Large intestine (tissue), 3 donors: ENCODE measurements around the gene SNX18. TPM values are rescaled to one million over a fixed set of nuclear protein-coding genes. Genes with fewer than 3 reads are reported as not detected.
A peak's percentile ranks its signal among the peaks of the same experiment; 100 is the strongest.

Experiments
- DNase-seq, 2 donors: peaks; one replicate each; pipeline versions ENCODE4 v3.0.0 to v3.0.0-alpha.2; 2013
- H3K27ac ChIP-seq: one replicate; pipeline ENCODE4 v1.5.1; 2013; ENCODE audit warnings: low read length
- H3K27me3 ChIP-seq: 2 replicates; pipeline ENCODE4 v1.6.1; 2013; ENCODE audit warnings: low read length; ENCODE audit not compliant: control insufficient read depth, insufficient read depth
- H3K36me3 ChIP-seq: 2 replicates; pipeline ENCODE4 v1.6.1; 2013; ENCODE audit warnings: low read length; ENCODE audit not compliant: control insufficient read depth, insufficient read depth
- H3K4me1 ChIP-seq: one replicate; pipeline ENCODE4 v1.6.1; 2013; ENCODE audit warnings: low read length; ENCODE audit not compliant: control insufficient read depth, insufficient read depth
- H3K4me3 ChIP-seq: one replicate; pipeline ENCODE4 v1.5.1; 2013; ENCODE audit warnings: low read length
- H3K9me3 ChIP-seq: one replicate; pipeline ENCODE4 v1.6.1; 2013; ENCODE audit warnings: mild to moderate bottlenecking, low read depth, low read length, moderate library complexity; ENCODE audit not compliant: control insufficient read depth
- WGBS: methylation state at CpG from one replicate; pipeline ENCODE4 v1.1.5; 2013; ENCODE audit warnings: low lambda C conversion rate; ENCODE audit not compliant: insufficient coverage; 5-methylcytosine and 5-hydroxymethylcytosine counted together
- polyA plus RNA-seq: library from polyadenylated mRNA; unstranded; fragments of 120-200 nt; gene quantifications from one replicate; pipeline ENCODE4 v1.2.1, GENCODE V29; 2013

SNX18 gene
- polyA plus RNA-seq, 1 donor = 29.1 TPM

- H3K9me3 ChIP-seq = no peaks in the 10 kb centered on the region
- H3K36me3 ChIP-seq = no peaks in the 10 kb centered on the region
- no peak overlapping the region for H3K4me3 ChIP-seq
- H3K27ac ChIP-seq = no peak overlapping the region
- DNase-seq = no peak
- no peaks in the 10 kb centered on the region for H3K27me3 ChIP-seq
- WGBS = no CpG with 5 or more reads among the region's 4 CpGs
- H3K4me1 ChIP-seq = no peaks in the 10 kb centered on the region
Measured at GRCh38 chr5:54573812-54574489, 56.4 kb downstream of the SNX18 start.

- no peaks in the 10 kb centered on the region for H3K36me3 ChIP-seq
- peaks cover 13% of the 10 kb centered on the region for H3K4me1 ChIP-seq
- H3K27me3 ChIP-seq = no peaks in the 10 kb centered on the region
- H3K9me3 ChIP-seq = no peaks in the 10 kb centered on the region
- no peak overlapping the region for H3K4me3 ChIP-seq
- no CpG with 5 or more reads among the region's 5 CpGs for WGBS
- DNase-seq = no peak
- H3K27ac ChIP-seq = no peak overlapping the region
Measured at GRCh38 chr5:54577528-54577927, 60.0 kb downstream of the SNX18 start.

GRCh38 chr5:54577937-54578653 is 60.5 kb downstream of the SNX18 start:
- H3K4me3 ChIP-seq = no peak overlapping the region
- H3K9me3 ChIP-seq = no peaks in the 10 kb centered on the region
- peaks cover 13% of the 10 kb centered on the region for H3K4me1 ChIP-seq
- no CpG with 5 or more reads among the region's 7 CpGs for WGBS
- DNase-seq = no peak
- no peaks in the 10 kb centered on the region for H3K36me3 ChIP-seq
- no peaks in the 10 kb centered on the region for H3K27me3 ChIP-seq
- H3K27ac ChIP-seq = no peak overlapping the region

DNA sequence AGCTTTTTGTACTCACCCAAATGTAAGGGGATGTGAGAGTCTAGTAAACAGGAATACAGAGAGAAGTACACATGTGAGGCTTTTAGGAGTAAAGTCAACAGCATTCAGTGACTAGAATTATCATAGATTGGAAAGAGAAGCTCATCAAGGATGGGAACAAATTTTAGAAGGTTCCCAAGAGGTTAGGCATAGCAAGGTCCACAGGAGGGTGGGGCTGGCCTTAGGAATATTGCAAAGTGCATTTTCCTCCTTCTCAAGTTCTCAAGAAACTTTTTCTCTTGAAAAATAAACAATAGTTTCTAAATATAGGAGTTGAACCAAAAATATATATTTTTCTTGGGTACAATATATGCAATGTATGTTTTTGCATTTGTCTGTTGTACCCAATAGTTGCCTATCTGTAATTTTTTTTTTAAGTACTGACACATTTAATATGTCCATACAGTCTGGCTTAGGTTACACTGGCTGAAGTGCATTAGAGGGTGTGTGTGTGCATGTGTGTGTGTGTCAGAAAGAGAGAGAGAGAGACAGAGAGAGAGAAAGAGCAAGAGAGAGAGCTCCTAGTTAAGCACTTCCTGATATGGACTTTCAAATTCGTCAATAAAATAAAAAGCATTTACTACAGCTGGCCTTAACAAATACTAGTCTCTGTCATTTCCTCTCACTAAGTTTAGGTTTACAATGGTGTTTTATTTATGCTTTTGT is 62.2 kb downstream of the SNX18 start:
- H3K4me3 ChIP-seq = no peak overlapping the region

DNA sequence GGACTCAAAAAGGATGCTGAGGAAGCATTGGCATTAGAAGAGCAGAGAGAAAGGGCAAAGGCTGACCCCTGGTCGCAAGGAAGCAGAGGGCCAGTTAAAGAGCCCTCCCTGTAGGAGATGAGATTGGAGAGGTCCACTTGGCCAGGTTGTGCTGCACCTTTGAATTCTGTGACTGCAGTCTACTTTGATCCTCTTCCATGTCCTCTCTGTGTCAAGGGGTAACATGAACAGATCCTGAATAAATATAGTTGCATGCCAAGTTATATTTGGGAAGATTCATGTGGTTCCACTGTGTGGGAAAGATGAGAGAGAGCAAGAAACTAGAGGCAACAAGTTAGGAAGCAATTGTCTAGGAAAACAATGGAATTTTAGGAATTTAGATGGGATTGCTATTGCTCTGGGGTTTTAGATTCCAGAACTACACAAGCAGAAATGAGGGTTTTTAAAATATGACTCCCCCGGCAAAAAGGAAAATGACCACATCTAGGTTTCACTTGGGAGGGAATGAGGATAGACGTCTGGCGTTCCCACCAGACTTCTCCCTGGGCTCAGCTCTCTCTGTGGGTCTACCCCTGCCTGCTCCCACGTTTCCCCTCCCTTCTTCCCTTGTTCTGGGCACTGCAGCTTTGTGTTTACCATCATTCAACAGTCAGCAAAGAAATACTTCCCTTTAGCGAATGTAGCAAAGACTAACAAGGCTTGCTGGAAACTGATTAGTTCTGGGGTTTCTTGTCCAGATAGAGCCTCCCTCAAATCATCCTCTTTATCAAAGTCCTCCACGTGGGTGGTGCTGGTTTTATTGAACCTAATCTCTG is 63.6 kb downstream of the SNX18 start:
- no peak overlapping the region for H3K4me3 ChIP-seq
- H3K4me1 ChIP-seq = peaks cover 13% of the 10 kb centered on the region
- peak overlapping the region; percentile 9 for H3K27ac ChIP-seq
- DNase-seq = peak; percentile 28 to 55
- no peaks in the 10 kb centered on the region for H3K36me3 ChIP-seq
- WGBS = no CpG with 5 or more reads among the region's 7 CpGs
- H3K9me3 ChIP-seq = peaks cover 9% of the 10 kb centered on the region
- H3K27me3 ChIP-seq = no peaks in the 10 kb centered on the region

More for the DNA sequence above, 62.2 kb downstream of the SNX18 start:
- H3K36me3 ChIP-seq = no peaks in the 10 kb centered on the region
- DNase-seq = no peak
- no peaks in the 10 kb centered on the region for H3K9me3 ChIP-seq
- no peaks in the 10 kb centered on the region for H3K27me3 ChIP-seq
- peaks cover 13% of the 10 kb centered on the region for H3K4me1 ChIP-seq
- H3K27ac ChIP-seq = no peak overlapping the region
- WGBS = no CpG with 5 or more reads among the region's 1 CpG

GRCh38 chr5:54581831-54582548 is 64.4 kb downstream of the SNX18 start:
- peak overlapping the region; percentile 9 for H3K27ac ChIP-seq
- no CpG with 5 or more reads among the region's 3 CpGs for WGBS

DNA sequence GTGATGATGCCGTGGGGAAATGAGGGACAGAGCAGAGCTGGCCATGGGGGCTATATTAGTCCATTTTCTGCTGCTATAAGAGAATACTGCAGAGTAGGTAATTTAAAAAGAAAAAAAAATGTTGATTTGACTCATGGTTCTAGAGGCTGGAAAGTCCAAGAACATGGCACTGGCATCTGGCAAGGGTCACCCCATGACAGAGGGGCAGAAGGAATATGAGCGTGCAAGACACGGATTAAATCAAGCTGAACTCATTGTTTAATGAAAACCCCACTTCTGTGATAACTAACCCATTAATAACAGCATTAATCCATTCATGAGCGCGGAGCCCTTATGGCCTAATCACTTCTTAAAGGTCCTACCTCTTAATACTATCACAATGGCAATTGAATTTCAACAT is 68.8 kb downstream of the SNX18 start:
- H3K9me3 ChIP-seq = peaks cover 10% of the 10 kb centered on the region
- H3K27ac ChIP-seq = no peak overlapping the region
- DNase-seq = no peak
- no peak overlapping the region for H3K4me3 ChIP-seq
- peaks cover 11% of the 10 kb centered on the region for H3K4me1 ChIP-seq
- WGBS = no CpG with 5 or more reads among the region's 5 CpGs
- no peaks in the 10 kb centered on the region for H3K27me3 ChIP-seq
- no peaks in the 10 kb centered on the region for H3K36me3 ChIP-seq

More at GRCh38 chr5:54581831-54582548, 64.4 kb downstream of the SNX18 start:
- no peak for DNase-seq
- Histone ChIP-seq H3K4me3 (no peak overlapping the region), H3K36me3 (no peaks in the 10 kb centered on the region), H3K9me3 (peaks cover 10% of the 10 kb centered on the region), H3K27me3 (no peaks in the 10 kb centered on the region), H3K4me1 (peaks cover 13% of the 10 kb centered on the region)

DNA sequence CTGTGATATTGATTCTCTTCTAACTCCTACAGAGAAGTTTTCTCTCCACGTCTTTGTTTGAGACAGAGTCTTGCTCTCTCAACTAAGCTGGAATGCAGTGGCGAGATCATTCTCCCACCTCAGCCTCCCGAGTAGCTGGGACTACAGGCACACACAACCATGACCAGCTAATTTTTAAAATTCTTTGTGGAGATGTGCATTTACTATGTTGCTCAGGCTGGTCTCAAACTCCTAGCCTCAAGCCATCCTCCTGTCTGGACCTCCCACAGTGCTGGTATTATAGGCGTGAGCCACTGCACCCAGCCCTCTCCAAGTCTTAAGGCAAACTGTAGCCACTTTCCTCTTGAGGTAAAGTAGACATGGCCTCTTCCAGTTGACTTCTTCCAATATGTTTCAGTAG is 72.2 kb downstream of the SNX18 start:
- WGBS = 83% methylated on average over 1 of the region's 4 CpGs
- DNase-seq = no peak
- no peaks in the 10 kb centered on the region for H3K36me3 ChIP-seq
- no peaks in the 10 kb centered on the region for H3K27me3 ChIP-seq
- H3K27ac ChIP-seq = no peak overlapping the region
- H3K9me3 ChIP-seq = peaks cover 10% of the 10 kb centered on the region
- peaks cover 9% of the 10 kb centered on the region for H3K4me1 ChIP-seq
- no peak overlapping the region for H3K4me3 ChIP-seq

GRCh38 chr5:54590824-54591223 is 73.3 kb downstream of the SNX18 start:
- WGBS = no CpG with 5 or more reads among the region's 3 CpGs
- no peak overlapping the region for H3K27ac ChIP-seq

More at GRCh38 chr5:54590824-54591223, 73.3 kb downstream of the SNX18 start:
- Histone ChIP-seq H3K27me3 (no peaks in the 10 kb centered on the region), H3K4me1 (peaks cover 9% of the 10 kb centered on the region), H3K4me3 (no peak overlapping the region), H3K36me3 (no peaks in the 10 kb centered on the region), H3K9me3 (peaks cover 5% of the 10 kb centered on the region)
- no peak for DNase-seq
